Superior temporal gyrus (tissue), 1 donor: ENCODE results near the gene ANKFN1.

Experiments
- DNase-seq: peaks from one replicate; pipeline ENCODE4 v3.0.0-alpha.2; 2016; ENCODE audit errors: extremely low spot score

The ANKFN1 gene, protein sequence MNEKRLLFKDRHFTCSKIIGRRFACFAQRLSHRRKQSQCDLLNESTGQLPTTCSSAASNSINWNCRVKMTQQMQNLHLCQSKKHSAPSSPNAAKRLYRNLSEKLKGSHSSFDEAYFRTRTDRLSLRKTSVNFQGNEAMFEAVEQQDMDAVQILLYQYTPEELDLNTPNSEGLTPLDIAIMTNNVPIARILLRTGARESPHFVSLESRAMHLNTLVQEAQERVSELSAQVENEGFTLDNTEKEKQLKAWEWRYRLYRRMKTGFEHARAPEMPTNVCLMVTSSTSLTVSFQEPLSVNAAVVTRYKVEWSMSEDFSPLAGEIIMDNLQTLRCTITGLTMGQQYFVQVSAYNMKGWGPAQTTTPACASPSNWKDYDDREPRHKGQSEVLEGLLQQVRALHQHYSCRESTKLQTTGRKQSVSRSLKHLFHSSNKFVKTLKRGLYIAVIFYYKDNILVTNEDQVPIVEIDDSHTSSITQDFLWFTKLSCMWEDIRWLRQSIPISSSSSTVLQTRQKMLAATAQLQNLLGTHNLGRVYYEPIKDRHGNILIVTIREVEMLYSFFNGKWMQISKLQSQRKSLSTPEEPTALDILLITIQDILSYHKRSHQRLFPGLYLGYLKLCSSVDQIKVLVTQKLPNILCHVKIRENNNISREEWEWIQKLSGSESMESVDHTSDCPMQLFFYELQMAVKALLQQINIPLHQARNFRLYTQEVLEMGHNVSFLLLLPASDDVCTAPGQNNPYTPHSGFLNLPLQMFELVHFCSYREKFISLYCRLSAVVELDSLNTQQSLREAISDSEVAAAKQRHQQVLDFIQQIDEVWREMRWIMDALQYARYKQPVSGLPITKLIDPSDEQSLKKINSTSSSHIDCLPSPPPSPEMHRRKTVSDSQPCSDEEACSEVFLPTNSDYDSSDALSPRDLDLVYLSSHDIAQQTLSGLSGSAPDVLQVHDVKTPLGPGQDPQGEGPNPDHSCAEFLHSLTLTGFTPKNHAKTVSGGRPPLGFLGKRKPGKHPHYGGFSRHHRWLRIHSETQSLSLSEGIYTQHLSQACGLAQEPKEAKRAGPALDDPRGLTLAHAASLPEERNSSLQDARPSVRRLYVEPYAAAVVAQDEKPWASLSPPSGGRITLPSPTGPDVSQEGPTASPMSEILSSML

DNA sequence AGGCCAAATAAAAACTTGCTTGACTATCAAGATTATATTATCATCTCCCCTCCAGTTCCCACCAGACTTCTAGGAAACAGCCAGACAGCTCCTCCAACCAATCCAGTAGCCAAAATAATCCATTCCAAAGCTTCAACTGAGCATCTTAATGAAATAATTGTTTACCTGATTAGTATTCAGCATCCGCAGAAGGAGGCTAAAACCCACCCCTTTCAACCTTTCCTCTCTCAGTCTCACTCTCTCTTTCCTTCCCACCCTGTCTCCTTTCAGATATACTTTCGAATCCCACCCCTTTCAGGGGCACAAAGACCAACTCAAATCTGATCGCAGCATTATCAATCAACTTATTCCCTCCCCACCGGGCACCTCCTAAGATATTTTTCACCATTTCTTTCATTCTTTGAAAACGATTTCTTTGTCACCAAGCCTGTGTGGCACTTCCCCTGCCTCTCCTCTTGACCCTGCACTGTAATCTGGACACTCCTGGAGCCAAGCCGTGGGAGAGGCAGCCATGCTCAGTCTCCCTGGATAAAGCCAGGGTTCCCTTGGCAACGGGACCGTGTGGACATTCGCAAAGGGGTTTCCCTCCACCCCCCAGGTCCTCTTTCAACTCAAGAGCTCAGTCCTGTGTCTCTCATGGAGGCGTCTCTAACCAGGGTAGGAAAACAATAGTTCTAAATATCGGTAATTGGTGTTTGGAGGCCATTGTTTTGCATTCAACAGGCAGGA lies at the start of gene ANKFN1:
ANKFN1 (plus strand) TSS at position 602 of the 729 bp plus-strand sequence. CDS start 59,193 bp downstream, outside the sequence.
- no peak for DNase-seq

DNA sequence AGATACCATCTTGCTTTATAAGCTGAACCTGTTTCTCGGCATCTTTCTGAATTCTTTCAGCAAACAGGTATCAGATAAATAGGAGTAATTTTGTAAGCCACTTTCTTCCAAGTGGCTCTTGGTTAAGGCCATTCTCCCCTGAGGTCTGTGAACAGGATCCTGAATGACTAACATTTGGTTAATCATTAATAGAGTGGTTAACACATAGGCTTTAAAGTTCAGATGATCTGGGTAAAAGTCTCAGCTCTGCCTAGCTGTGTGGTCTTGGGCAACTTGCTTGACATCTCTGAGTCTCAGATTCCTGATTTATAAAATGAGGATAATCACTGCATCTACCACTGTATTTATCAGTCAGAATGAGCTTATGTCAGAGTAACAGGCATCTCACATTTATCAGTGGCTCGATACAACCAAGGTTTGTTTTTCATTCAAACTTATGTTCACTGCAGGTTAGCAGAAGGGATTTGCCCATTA lies 44.4 kb upstream of the ANKFN1 start:
- DNase-seq: no peak

DNA sequence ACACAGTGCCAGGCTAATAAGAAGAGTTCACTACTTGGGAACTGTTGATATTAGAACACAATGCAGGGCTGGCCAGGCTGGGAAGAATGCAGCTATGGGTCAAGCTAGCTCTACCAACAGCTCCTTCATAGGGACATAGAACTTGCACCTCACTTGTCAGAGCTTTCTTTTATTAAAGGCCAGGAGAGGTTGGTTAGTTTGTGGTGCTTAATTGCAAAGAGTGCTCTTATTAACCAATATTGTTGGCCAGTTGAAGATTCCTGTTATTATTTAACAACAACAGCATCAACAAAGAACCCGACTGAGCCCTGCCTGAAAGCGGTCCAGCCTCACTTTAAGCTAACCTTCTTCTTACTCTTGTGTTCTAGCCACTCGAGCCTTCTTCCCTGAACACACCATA lies 43.4 kb upstream of the ANKFN1 start:
- DNase-seq: no peak

DNA sequence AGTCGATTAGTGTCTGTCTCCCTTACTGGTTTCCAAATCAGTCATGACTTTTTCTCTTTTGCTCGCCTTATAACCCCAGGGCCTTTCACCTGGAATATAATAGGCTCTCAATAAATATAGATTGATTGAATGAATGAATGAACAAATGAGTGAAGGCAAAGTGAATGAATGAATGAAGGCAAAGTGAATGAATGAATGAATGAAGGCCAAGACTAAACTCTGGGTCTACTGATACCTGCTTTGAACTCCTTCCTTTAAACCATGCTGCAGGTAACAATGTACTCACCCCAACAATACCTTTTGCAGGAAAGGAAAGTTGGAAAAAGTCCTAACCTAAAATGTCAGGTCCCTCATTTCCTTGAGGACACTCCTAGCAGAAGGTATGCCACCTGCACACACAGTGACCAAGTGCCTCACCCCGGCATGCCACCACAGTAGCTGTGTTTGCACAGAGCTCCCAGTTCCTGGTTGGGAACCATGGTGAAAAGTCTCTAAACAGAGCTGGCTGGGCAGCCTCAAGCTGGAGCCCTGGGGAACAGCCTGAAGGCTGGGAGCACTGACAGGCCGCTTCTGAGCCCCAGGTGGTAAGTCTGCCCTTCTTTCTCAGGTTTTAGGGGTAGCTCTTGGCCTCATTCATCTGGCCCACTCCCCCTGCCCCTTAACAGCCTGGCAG lies 42.7 kb upstream of the ANKFN1 start:
- DNase-seq: no peak

DNA sequence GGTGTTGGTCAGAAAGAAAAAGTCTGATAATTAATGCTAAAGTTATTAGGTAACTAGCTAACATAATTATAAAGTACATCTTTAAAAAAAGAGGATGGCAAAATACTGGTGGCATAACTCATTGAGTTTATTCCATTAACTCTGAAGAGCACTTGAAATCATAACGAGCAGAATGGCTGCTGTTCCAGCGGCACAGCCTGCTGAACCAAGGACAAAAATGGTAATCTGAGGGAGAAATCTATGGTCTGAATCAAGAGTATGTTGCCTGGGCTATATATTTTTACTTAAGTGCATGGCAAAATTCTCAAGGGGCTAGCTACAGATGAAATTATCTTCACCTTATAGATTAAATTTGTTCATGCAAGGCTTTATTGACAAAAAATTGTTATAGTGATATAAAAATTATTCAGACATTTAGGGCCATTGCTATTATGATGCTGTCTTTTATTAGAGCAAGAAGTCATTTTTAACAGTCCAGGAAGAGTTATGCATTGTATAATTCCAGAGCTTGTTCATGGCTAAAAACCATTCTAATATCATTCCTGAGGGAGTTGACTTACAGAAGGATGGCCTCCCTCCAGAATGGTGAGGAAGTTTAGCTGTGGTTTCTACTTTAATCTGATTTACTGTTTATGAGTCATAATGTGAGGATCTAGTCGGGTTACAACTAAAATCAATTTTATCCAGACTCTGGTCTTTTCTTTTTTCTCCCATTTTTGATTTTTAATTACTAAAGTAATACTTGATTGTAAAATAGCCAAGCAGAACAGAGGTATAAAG lies 41.4 kb upstream of the ANKFN1 start:
- no peak for DNase-seq

DNA sequence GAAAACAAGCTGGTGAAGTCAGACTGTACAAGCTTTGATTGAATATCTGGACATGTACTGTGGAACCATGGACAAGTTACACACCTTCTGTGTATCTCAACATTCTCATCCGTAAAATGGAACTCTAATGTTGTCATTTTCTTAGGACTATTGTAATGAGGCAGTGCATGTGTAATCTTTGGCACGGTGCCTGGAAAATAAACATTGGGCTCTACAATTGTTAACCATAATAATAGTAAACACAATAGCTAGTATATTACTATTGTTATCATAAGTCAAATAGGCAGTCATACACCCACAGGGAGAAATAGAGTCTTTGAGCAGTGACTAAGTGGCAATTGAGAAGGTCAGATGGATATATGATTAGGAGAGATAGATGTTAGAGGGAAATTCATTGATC lies 39.8 kb upstream of the ANKFN1 start:
- no peak for DNase-seq

DNA sequence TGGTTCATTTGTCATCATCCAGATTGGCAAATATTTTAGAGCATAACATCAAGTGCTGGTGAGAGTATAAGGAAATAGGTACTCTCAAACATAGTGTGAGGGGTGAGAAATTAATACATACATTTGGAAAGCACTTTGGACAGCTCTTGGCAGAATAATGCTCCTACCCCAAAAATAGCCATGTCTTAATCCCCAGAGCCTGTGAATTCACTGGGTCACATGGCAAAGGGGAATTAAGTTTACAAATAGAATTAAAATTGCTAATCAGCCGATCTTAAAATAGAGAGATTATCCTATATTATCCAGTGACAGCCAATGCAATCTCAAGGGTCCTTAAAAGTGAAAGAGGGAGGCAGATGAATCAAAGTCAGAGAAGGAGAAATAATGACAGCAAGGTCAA lies 38.8 kb upstream of the ANKFN1 start:
- no peak for DNase-seq

DNA sequence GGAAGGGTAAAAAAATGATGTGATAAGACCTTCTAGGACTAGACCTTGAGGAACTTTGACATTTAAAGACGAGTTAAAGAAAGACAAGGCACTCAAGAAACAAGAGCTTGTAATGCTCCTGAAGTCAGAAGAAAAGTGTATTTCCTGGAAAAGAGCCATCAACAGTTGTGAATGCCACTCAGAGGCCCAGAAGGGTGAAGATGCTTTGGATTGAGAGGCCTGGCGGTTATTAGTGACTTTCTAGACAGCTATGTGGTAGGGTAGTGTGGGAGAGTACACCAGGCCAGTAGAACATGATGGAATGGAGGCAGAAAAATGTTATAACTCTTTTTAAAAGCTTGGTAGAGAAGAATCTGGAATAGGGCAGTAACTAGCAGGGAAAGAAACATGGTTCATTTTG lies 34.1 kb upstream of the ANKFN1 start:
- no peak for DNase-seq

DNA sequence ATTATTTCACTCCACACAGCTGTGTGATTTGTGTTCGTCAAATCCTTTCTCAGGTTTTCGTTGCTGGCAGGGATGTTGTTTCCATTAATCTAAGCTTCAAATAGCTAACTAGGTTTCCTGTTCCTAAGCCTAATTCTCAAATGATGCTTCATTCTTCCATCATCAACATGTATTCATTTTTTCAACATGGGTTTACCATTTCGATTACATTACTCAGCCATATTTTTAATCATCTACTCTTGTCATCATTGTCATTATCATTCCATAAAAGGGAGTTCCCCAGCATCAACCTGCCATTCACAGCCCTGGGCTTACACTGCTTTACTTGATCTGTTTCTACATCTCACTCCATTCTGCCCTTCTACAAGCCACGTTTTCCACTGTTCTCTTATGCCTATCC lies 33.3 kb upstream of the ANKFN1 start:
- DNase-seq: no peak

DNA sequence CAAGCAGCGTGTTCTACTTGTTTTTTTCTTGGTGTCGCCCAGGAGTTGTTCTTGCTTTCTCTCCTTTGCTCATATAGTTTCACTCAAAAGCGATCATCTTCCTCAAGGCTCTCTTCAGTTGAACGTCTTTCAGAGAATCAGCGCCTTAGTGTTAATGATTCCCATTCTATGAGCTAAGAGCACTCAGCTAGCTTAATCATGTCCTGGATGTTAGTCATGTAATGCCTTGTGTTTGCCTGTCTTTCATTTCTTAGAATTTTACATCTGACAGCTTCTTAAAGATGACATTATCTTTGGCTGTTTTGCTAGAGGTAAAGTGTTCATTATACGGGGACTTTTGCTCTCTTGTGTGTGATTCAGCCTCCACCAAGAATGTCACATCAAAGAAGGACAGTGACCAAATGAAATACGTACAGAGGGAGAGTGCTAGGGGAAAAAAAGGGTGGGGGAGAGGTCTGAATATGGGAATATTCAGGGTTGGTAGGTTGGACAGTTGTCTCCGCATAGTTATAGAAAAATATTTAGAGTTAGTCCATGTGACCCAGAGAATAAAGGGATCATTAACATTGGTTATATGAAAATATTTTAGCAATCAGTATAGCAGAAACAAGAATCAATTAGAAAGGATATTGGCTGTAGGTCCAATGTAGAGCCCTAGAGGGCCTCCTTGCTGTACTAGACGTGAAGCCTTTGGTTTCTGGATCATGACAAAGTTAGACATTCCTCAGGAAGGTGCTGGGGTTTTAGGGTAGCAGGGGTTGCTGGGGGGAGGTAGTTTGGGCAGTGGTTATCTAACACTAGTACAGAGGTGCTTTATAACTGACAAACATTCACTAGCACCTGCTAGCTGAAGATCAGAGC lies 31.9 kb upstream of the ANKFN1 start:
- no peak for DNase-seq

DNA sequence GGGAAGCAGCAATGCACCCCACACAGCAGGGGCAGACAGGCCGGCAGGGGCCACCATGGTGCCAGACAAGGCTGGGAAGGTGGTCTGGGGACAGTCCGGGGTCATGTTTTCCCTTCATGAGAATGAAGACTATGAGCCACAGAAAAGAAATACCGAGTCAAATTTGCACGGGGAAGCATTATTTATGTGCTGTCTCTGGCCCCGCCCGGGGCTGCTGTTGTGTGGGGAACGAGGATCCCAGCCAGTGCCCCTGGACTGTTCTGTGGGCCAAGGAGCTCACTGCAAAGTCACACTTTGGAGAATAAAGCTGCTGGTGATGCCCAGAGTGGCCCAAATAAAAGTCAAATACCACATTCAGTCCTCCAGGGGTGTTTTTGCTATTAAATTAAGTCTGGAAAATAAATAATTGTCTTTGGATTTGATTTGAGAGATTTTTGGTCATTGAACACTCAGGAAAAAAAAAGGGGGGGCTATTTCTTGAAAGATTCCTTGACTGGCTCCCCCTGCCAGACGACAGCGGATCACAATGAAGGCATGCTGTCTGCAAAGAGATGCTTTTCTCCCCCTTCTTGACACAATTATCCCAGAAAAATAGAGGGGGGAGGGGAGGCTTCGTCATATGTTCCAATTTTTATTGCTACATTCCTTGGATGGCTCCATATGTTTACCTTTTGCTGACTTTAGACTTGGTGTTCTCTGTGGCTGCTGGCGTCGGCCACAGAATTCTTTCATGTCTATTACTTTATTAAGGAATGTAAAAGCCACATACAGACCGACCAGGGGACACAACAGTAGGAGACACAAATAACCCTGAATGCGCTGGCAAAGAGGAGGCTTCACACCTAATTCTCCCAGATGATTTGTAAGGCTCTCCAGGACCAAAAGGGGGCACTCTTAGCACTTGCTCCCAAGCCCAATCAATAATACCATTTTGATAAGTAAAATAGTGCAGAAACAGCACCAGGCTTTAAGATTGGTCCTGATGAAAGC lies 27.1 kb upstream of the ANKFN1 start:
- DNase-seq: no peak

DNA sequence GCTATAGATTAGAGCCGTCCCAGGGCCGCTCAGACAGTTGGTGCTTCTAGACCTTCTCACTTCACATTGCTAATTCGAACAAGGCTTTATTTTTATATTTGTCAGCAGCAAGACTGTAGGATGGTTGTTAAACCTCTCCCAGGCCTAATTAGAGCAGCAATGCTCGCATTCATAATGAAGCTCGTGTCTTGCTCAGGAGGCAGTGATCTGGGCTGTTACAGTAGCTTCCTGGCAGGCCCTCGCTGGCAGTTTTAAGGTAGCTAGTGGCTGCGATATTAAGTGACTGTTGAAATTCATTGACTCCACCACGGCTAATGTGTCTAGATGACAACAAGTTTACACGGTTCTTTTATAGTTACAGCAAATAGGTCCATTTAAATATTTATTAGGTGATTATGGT lies 23.2 kb upstream of the ANKFN1 start:
- no peak for DNase-seq

DNA sequence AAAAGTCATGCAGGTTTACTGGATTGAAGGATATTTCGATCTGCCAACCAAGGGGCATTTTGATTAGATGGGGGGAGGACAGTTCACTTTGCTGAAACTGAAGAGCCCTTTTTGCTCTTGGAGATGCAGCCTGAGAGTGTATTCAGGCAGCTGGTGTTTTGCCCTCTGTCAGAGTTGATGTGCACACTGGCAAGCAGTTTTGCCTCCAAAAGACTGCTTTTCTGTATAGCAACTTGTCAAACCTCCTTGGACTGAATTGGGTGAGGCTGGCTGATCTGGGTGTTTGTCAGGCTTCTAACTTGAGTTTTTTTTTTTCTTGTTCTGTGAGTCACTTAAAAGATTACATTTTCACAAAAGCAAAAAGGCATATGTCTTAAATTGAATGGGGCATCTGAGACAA lies 22.6 kb upstream of the ANKFN1 start:
- DNase-seq: no peak

DNA sequence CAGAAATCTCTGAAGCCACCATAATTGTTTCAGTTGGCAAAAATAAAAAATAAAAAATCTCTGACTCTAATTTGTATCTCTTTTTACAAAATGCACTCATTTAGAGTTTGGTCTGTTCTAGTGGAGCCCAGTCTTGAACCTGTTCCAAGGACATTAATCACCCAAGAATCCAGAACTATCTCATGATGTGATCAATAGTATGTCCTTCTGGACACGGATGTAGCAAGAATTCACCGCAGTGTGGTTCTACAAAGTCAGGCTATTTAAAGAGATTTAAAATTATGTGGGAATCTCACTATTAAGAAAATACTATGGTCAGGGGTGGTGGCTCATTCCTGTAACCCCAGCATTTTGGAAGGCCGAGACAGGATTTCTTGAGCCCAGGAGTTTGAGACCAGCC lies 21.8 kb upstream of the ANKFN1 start:
- DNase-seq: no peak

DNA sequence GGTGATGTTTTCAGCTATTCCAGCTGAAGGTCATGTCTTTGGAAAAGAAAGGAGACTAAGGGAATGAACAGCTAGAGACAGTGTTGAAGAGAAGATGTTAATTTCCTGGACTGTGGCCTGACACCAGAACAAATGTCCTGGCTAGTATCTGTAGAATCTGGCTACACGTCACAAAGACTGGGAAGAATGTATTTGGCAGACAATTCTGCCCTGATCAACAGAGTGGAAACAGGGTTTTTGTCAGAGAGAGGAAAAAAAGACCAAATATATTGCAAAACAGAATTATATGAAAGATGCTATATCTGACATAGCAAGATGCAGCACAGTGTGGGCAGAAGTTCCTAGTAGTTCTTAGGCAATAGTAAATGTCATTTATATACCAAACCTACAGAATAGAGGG lies 17.0 kb upstream of the ANKFN1 start:
- no peak for DNase-seq

DNA sequence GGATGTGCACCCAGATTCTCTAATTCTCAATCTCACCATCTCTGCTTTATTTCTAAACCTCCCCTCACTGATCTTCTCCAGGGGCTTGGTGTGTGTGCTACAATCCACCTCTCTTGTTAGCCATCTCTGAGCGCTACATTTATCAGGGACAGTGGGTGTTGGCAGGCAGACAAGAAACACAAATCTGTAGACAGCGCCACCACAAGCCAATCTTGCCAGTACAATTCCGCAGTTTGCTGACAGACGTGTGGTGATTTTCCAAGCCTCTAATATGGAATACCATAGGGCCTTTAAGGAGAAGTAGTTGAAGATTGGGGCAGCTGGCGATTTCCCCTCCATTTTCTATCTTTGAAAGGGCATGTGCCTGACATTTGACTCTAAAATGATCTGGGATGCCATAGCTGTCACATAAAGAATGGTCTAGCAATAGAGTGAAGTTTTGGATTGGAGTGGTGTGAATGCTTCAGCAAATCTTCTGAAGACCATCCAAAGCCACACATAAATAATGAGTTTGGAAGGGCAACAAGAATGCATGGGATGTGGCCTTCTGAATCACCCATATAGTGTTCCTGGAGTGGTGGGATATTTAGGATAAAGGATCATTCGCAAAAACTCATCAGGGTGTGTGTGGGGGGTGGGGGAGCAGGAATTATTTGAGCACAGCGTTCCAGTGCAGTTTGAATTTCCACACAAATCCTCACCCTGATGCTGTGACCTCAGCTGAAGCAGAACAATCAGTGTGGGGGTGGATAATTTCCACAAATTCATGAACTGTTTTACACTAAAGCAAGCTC lies 12.0 kb upstream of the ANKFN1 start:
- DNase-seq: no peak

DNA sequence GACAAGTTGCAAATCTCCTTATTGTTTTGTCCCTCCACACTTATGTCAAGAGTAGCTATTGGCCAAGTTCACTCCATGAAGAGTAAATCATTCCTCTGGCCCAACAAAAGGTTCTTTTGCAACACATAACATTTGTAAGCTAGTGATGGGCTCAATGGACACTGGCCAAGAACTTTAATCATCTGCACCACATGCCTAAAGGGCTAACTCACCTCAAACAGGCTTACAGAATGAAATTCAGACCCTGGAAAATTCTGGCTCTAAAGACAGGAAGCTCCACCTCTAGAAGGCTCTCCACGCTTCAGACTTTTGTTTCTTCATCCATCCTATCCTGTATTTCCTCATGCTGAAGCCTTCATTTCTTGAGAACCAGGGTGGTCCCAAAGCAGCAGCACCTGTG lies 10.9 kb upstream of the ANKFN1 start:
- DNase-seq: no peak
